Measurements from ENCODE around the gene DCD. TPM values are rescaled to one million over a fixed set of nuclear protein-coding genes. Genes with fewer than 3 reads are reported as not detected.

Gene DCD
- total RNA-seq, result not detected in 2 replicates

DNA sequence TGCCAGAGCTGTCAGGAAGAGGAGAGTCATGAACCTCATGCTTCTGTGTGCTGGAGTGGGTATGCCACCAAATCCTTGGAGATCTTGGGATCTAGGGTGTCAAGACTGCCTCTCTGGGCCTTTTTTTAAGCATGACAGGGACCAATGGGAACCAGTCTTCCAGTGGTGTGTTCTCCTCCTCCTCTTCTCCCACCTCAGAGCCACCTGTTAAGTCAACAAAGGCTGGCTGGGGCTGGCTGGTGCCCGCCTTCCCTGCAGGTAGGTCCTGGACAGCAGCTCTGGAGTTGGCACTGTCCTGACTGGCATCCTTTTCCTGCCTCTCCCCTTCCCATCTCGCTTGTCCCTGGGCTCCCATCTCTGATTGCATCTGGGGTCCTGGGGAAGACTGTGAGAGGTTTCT, at the start of gene DCD:
Gene DCD (minus strand): TSS at position 101 of the 400 bp plus-strand sequence. CDS start 62 bp downstream, at position 39.

GRCh38 chr12:54634795-54635194, 13.4 kb downstream of the DCD start, which contains the start of gene LACRT:
TSS of gene LACRT (minus strand) at chr12:54634895. CDS start at chr12:54634841, 54 bp downstream.

Other genes starting within 250 kb of the DCD start
- 364 and 402 TPM in 2 replicates for gene ITGA5, start 229.1 kb downstream of the DCD start, total RNA-seq
- not detected in 2 replicates for gene GTSF1, start 174.8 kb downstream of the DCD start, total RNA-seq
- gene NCKAP1L, start 150.6 kb downstream of the DCD start, total RNA-seq, result not detected in 2 replicates
- gene PDE1B, start 98.8 kb downstream of the DCD start, total RNA-seq, result 0.49 and 0.54 TPM in 2 replicates
- gene PPP1R1A, start 59.7 kb downstream of the DCD start, total RNA-seq, result not detected in 2 replicates
- gene LACRT, start 13.5 kb downstream of the DCD start, total RNA-seq, result not detected in 2 replicates
- not detected in 2 replicates for gene MUCL1, start 206.2 kb upstream of the DCD start, total RNA-seq